Mammary epithelial cell (primary cell): ENCODE results near the gene TBXA2R.

Experiments
- EZH2 ChIP-seq: IDR thresholded peaks from 2 replicates; pipeline ENCODE4 v1.6.1; 2012; ENCODE audit warnings: low read length, inconsistent platforms, borderline replicate concordance
- TF ChIP-seq, protein P1 (sequence below), 2 donors: IDR thresholded peaks in 1 of 2; conservative IDR thresholded peaks in 1 of 2; 2 replicates each; pipeline ENCODE4 v1.5.1; 2011 to 2012; ENCODE audit warnings: inconsistent platforms in 2 of 2, low read length in 2 of 2, mild to moderate bottlenecking in 2 of 2, control low read depth in 1 of 2, low read depth in 1 of 2; ENCODE audit not compliant: insufficient read depth in 1 of 2; ENCODE audit errors: extremely low read depth in 1 of 2

DNA sequence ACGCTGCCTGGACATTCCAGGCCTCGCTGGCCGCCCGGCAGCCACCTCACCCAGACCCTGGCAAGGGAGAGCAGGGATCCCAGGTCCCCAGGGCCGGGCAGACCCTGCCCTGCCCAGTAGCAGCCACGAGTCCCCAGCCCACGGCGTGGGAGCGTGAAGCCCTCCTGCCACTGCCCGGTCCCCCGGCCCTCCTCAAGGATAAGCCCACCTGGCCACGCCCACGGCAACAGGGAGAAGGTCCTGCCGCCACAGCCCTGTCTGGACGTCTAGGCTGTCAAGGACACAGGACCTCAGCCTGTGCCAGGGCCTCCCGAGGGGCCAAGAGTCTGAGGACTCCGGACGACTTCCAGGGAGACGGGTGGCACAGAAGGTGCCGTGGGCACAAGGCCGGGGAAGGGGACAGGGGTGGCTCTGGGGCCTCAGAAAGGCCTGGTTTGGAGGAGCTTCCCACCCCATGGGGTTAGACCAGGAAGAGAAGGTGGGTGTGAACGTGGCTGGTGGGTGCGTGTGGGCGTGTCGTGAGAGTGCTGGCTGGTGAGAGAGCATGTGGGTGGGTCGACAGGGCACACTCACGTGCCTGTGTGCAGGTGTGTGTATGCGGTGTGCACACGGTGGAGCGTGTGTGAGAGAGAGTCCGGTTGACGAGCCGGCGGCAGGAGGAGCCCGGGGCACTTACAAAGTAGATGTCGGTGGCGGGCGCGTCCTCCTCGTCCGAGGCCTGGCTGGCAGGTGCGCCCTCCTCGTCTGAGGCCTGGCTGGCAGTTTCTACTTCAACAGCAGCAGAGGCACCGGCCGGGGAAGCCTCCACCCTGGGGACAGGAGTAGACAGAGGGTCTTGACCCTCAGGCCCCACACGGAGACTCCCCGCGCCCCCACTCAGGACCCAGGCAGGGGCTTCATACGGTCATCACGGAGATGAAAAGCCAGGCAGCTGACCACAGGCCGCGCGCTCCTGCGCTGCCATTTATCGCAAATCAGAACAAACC is 31.8 kb upstream of the TBXA2R start:
- TF ChIP-seq, protein P1, sequence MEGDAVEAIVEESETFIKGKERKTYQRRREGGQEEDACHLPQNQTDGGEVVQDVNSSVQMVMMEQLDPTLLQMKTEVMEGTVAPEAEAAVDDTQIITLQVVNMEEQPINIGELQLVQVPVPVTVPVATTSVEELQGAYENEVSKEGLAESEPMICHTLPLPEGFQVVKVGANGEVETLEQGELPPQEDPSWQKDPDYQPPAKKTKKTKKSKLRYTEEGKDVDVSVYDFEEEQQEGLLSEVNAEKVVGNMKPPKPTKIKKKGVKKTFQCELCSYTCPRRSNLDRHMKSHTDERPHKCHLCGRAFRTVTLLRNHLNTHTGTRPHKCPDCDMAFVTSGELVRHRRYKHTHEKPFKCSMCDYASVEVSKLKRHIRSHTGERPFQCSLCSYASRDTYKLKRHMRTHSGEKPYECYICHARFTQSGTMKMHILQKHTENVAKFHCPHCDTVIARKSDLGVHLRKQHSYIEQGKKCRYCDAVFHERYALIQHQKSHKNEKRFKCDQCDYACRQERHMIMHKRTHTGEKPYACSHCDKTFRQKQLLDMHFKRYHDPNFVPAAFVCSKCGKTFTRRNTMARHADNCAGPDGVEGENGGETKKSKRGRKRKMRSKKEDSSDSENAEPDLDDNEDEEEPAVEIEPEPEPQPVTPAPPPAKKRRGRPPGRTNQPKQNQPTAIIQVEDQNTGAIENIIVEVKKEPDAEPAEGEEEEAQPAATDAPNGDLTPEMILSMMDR (conservative IDR thresholded peaks at IDR 0.05 in 1 of 2, IDR thresholded peaks at IDR 0.05 in 1 of 2; ENCODE audit: extremely low read depth in 1 of 2, insufficient read depth in 1 of 2, low read depth in 1 of 2, low read length in 2 of 2): no peak
- no peak for TF ChIP-seq EZH2
